Fibroblast of skin of back (primary cell): ENCODE data around the gene PHKA1.
"Not testable (repeated sequence)": the region's sequence is repeated elsewhere in the genome, so short reads cannot be mapped to it uniquely, and the experiment has no call there.

ENCODE experiments used
- DNase-seq: peaks from one replicate; pipeline ENCODE4 v3.0.0-alpha.2; 2013

PHKA1 gene

DNA sequence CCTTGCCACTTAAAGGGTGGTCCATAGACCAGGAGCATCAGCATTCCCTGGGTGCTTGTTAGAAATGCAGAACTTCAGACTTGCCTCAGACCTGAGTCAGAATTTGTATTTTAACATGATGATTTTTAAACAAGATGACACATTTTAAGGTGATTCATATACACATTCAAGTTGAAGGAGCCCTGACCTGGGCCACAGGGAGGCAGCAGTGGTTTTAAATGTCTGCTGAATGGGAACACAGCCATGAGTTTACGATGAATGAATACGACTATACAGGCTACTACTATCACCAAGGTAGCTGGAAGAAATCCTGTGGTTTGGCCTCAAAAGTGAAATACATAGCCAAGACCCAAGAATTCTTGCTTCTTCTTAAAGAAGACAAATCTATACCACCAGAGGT is 144.3 kb downstream of the PHKA1 start:
- peak; percentile 9 for DNase-seq

DNA sequence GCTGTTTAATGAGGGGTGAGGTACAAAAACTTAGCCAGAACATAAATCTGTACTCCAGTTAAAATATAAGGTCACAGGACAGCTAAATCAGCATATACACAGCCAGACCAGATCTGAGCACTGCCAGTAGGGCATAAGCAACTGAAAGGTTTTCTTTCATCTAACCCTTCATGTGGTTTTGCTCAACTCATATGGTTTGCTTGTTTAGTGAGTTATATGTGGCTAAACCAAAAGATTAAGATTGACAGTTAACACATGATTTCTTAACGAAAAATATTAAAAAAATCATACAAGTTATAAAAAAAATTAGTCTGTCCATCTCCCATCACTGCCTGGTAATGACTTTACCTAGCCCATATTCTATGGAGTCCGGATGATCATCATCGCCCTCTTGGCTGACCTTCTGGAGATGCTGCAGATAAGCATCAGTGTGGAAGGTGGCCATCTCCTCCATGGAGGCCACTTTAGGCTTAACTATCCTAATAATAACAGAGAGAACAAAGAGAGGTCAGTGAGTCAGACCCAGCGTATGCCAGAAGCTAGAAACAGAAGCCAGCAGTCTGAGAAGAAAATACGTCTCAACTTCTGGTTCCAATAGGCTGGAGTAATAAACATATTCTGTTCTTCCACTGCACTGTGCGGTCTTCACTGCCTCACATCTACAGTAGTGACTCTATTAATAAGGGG is 145.6 kb downstream of the PHKA1 start:
- no peak for DNase-seq

GRCh38 chrX:72566448-72566847 is 147.7 kb downstream of the PHKA1 start:
- no peak for DNase-seq

DNA sequence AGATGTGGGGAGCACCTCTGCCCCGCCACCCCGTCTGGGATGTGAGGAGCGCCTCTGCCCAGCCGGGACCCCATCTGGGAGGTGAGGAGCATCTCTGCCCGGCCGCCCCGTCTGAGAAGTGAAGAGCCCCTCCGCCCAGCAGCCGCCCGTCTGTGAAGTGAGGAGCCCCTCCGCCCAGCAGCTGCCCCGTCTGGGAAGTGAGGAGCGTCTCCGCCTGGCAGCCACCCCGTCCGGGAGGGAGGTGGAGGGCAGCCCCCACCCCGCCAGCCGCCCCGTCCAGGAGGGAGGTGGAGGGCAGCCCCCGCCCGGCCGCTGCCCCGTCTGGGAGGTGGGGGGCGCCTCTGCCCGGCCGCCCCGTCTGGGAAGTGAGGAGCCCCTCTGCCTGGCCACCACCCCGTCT is 154.5 kb downstream of the PHKA1 start:
- DNase-seq: not testable (repeated sequence)

DNA sequence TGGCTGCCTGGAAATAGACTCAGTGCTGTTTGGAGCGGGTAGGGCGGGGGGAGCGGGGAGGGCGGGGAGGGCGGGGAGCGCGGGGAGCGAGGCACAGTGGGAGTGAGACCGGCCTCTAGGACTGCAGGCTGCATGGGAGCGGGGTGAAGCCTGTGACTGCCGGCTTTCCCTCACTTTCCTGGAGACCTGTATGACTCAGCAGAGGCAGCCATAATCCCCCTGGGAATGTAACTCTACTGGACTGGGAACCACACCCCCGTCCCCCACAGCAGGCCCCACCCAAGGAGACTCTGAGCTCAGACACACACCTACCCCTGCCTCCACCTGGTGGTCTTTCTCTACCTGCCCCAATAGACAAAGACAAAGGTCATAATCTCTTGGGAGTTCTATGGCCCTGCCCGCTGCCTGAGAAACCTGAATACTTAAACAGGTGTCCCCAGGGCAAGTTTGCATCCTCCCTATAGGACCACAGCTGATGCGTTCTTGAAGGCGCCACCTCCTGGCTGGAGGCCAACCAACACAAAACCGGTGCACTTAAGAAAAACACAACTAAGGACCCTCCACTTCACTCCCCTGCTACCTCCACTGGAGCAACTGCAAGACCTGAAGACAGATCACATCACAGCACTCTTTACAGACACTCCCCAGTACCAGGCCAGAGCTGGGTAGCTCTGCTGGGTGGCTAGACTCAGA is 159.5 kb downstream of the PHKA1 start:
- peak; percentile 43 for DNase-seq

DNA sequence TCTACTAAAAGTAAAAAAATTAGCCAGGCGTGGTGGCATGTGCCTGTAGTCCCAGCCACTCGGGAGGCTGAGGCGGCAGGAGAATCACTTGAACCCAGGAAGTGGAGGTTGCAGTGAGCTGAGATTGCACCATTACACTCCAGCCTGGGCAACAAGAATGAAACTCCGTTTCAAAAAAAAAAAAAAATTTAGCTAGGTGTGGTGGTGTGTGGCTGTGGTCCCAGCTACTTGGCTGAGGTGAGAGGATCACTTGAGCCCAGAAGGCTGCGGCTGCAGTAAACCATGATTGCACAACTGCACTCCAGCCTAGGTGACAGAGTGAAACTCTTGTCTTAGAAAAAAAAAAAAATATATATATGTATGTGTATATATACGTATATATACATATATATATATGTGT is 161.7 kb downstream of the PHKA1 start:
- DNase-seq: not testable (repeated sequence)

- DNase-seq: peak; percentile 13
These were observed 168.1 kb downstream of the PHKA1 start for GRCh38 chrX:72545990-72546389.

- peak; percentile 19 for DNase-seq
These were observed 173.8 kb downstream of the PHKA1 start for GRCh38 chrX:72540318-72540717.

GRCh38 chrX:72539822-72540221 is 174.3 kb downstream of the PHKA1 start:
- no peak for DNase-seq

- DNase-seq: no peak
These were observed 177.6 kb downstream of the PHKA1 start for GRCh38 chrX:72536542-72536941.

DNA sequence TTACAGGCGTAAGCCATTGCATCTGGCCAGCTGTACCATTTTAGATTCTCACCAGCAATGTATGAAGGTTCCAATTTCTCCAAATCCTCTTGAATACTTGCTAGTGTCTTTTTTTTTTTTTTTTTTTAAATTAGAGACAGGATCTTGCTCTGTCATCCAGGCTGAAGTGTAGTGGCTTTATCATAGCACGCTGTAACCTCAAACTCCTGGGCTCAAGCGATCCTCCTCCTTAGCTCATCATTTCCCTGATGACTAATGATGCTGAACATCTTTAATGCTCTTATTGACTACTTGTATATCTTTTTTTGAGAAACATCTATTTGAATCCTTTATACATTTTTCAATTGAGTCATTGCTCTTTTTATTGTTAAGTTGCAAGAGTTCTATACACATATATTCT is 181.7 kb downstream of the PHKA1 start:
- peak; percentile 38 for DNase-seq
